Measurements from ENCODE around the gene MOV10.

DNA sequence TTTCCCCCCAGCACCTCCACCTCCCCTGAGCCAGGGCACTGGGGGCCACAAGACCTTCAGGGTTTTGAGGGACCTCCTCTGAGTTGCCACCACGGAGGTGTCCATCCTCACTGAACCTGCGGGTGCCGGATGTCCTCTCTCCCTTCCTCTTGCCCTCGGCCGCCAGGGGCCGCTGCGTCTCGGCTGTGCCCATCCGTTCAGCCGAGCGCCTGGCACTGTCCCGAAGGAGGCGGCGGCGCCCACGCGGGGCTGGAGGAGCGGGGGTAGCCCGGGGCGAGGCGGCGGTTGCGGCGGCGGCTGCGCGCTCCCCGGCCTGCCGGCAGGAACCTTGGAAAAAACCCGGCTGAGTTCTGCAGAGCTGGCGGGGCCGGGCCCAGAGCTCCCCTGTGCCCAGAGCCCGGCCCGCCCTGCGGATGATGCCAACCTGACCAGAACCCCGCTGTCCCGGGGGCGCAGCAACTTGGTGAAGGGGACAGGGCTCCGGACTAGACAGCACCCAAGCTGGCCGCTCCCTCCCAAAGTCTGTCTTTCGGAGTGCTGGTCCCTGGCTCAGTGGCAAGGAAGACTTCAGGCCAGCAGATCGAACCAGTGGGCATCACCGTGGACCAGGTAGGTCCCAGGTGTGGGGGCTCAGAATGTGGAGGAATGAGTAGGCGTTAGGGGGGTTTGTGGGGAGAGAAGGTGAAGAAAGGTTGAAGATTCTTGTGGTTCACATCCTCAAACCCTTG lies 44.4 kb downstream of the MOV10 start:
- TF ChIP-seq CTCF (optimal IDR thresholded peaks at IDR 0.05 in 1 of 3, IDR thresholded peaks at IDR 0.05 in 1 of 3, conservative IDR thresholded peaks at IDR 0.05 in 1 of 3; ENCODE audit: extremely low read depth in 1 of 3, insufficient read depth in 2 of 3, low read length in 3 of 3): peak; percentile 76 to 98 (median 94)
- TF ChIP-seq EZH2 (IDR thresholded peaks at IDR 0.05; ENCODE audit: low read length): no peak
